Upper lobe of left lung (tissue), 6 donors: ENCODE measurements around the gene OR5B12. TPM values are rescaled to one million over a fixed set of nuclear protein-coding genes. Genes with fewer than 3 reads are reported as not detected.

ENCODE experiments used
- ATAC-seq, 2 donors: fragments of 200-7000 bp; cut with Tn5 transposase; one replicate each; pipeline ENCODE4 v1.9.1; 2022; ENCODE audit warnings: mild to moderate bottlenecking in 2 of 2, moderate library complexity in 2 of 2; ENCODE audit not compliant: low FRiP score in 2 of 2
- DNase-seq, 2 donors: peaks; one replicate each; pipeline ENCODE4 v3.0.0-alpha.2; 2019 to 2020
- H3K27ac ChIP-seq, 4 donors: fragments of 200-600 bp; sonication (generic); one replicate each; pipeline ENCODE4 v1.5.1; 2016 to 2019
- H3K27me3 ChIP-seq, 4 donors: fragments of 200-600 bp; sonication (generic); one replicate each; pipeline ENCODE4 v1.5.1; 2017 to 2019
- H3K36me3 ChIP-seq, 4 donors: fragments of 200-600 bp; sonication (generic); one replicate each; pipeline ENCODE4 v1.5.1; 2016 to 2019
- H3K4me1 ChIP-seq, 4 donors: fragments of 200-600 bp; sonication (generic); one replicate each; pipeline ENCODE4 v1.5.1; 2018 to 2019
- H3K4me3 ChIP-seq, 4 donors: fragments of 200-600 bp; sonication (generic); one replicate each; pipeline ENCODE4 v1.5.1; 2017 to 2019; ENCODE audit warnings: mild to moderate bottlenecking in 2 of 4, moderate library complexity in 1 of 4
- H3K9me3 ChIP-seq, 4 donors: fragments of 200-600 bp; sonication (generic); one replicate each; pipeline ENCODE4 v1.5.1; 2018 to 2019
- CTCF ChIP-seq, 6 experiments: fragments of 450-650 bp in 4 of 6; fragments of 200-600 bp in 2 of 6; sonication (generic) in 2 of 6; IDR thresholded peaks; one replicate each; pipeline ENCODE4 v1.5.1; 2016 to 2019; ENCODE audit warnings: antibody characterized with exemption in 6 of 6
- EP300 ChIP-seq, 4 donors: sonication (generic); formaldehyde crosslinking; IDR thresholded peaks; one replicate each; pipeline ENCODE4 v1.5.1; 2017; ENCODE audit warnings: antibody characterized with exemption in 4 of 4, control low read depth in 2 of 4
- POLR2A ChIP-seq, 4 donors: fragments of 450-650 bp; IDR thresholded peaks; one replicate each; pipeline ENCODE4 v1.5.1; 2016 to 2017; ENCODE audit warnings: antibody characterized with exemption in 4 of 4, mild to moderate bottlenecking in 2 of 4
- POLR2AphosphoS5 ChIP-seq, 2 donors: sonication (generic); formaldehyde crosslinking; IDR thresholded peaks; one replicate each; pipeline ENCODE4 v1.5.1; 2017; ENCODE audit warnings: antibody characterized with exemption in 2 of 2
- WGBS, 2 donors: methylation state at CpG; one replicate each; pipeline ENCODE4 v1.1.5; 2017 to 2018; 5-methylcytosine and 5-hydroxymethylcytosine counted together
- total RNA-seq, 6 donors: library from RNA; depleted of rRNA in 4 of 6; stranded (reverse); fragments of >200 nt in 4 of 6; gene quantifications; one replicate each; pipeline versions ENCODE4 v1.1.0 to v1.2.1, GENCODE V29; 2016 to 2021
- donor health status: DM: no; HTN: no; CAD: no; lungs with moderate emphysema.
- donor health status: DM: no; HTN: yes; CAD: no; lungs with severe emphysema.

OR5B12 gene
- total RNA-seq, 6 donors from 2014 or later: not detected

- Histone ChIP-seq H3K4me3 (no peak overlapping the region), H3K27ac (no peak overlapping the region), H3K36me3 (no peaks in the 10 kb centered on the region), H3K4me1 (no peaks in the 10 kb centered on the region), H3K9me3 (peaks cover 0 to 10% (median 8%) of the 10 kb centered on the region in 4 donors), H3K27me3 (no peaks in the 10 kb centered on the region)
- WGBS, 2 donors: 62 to 79% methylated on average over 1 of the region's 1 CpG
- ATAC-seq: no peak
- TF ChIP-seq EP300 (IDR thresholded peaks at IDR 0.05) (no peak), POLR2A (IDR thresholded peaks at IDR 0.05) (no peak), POLR2AphosphoS5 (IDR thresholded peaks at IDR 0.05) (no peak), CTCF (IDR thresholded peaks at IDR 0.05) (no peak)
- DNase-seq: no peak
Measured at GRCh38 chr11:58466293-58466692, 24.3 kb upstream of the OR5B12 start.

DNA sequence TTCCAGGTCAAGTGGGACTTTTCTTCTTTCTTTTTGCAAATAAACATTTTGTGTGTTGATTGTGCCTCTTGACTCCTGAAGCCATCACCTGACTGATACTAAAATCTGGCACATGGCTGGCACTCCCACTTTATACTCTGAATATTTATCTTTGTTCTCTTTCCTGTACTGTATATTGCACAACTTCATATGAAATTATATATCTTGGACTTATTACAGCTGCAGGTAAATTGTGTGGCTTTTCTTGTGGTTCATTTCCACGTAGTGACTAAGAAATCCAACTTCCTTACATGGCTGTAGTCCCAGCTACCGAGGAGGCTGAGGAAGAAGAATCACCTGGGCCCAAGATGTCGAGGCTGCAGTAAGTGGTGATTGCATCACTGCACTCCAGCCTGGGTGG is 23.7 kb upstream of the OR5B12 start:
- no peak for TF ChIP-seq POLR2A (IDR thresholded peaks at IDR 0.05)
- TF ChIP-seq CTCF (IDR thresholded peaks at IDR 0.05): no peak
- TF ChIP-seq EP300 (IDR thresholded peaks at IDR 0.05): no peak
- no peak for TF ChIP-seq POLR2AphosphoS5 (IDR thresholded peaks at IDR 0.05)
- H3K27me3 ChIP-seq: no peaks in the 10 kb centered on the region
- H3K4me1 ChIP-seq: no peaks in the 10 kb centered on the region
- no peak overlapping the region for H3K4me3 ChIP-seq
- H3K36me3 ChIP-seq: no peaks in the 10 kb centered on the region
- no peak for DNase-seq
- 41 to 54% methylated on average over 3 of the region's 3 CpGs for WGBS, 2 donors
- no peak for ATAC-seq
- H3K9me3 ChIP-seq: peaks cover 0 to 4% (median 2%) of the 10 kb centered on the region in 4 donors
- H3K27ac ChIP-seq: no peak overlapping the region

GRCh38 chr11:58451585-58451984 is 9.5 kb upstream of the OR5B12 start:
- 52 to 62% methylated on average over 3 of the region's 3 CpGs for WGBS, 2 donors
- ATAC-seq (no peak), DNase-seq (no peak)
- TF ChIP-seq POLR2AphosphoS5 (IDR thresholded peaks at IDR 0.05) (no peak), CTCF (IDR thresholded peaks at IDR 0.05) (no peak), EP300 (IDR thresholded peaks at IDR 0.05) (no peak), POLR2A (IDR thresholded peaks at IDR 0.05) (no peak)
- H3K36me3 ChIP-seq: no peaks in the 10 kb centered on the region
- no peaks in the 10 kb centered on the region for H3K4me1 ChIP-seq
- H3K9me3 ChIP-seq: no peaks in the 10 kb centered on the region
- no peak overlapping the region for H3K4me3 ChIP-seq
- H3K27me3 ChIP-seq: no peaks in the 10 kb centered on the region
- H3K27ac ChIP-seq: no peak overlapping the region

GRCh38 chr11:58446294-58446693 is 4.3 kb upstream of the OR5B12 start:
- Histone ChIP-seq H3K27me3 (no peaks in the 10 kb centered on the region), H3K27ac (no peak overlapping the region), H3K4me3 (no peak overlapping the region), H3K4me1 (no peaks in the 10 kb centered on the region), H3K36me3 (no peaks in the 10 kb centered on the region), H3K9me3 (peaks cover 0 to 24% (median 8%) of the 10 kb centered on the region in 4 donors)
- WGBS, 2 donors: 87 to 90% methylated on average over 5 to 6 of the region's 6 CpGs
- ATAC-seq: no peak
- no peak for DNase-seq
- TF ChIP-seq EP300 (IDR thresholded peaks at IDR 0.05): no peak

GRCh38 chr11:58444300-58444699 is 2.3 kb upstream of the OR5B12 start:
- TF ChIP-seq POLR2A (IDR thresholded peaks at IDR 0.05): no peak
- no peak for TF ChIP-seq POLR2AphosphoS5 (IDR thresholded peaks at IDR 0.05)
- TF ChIP-seq EP300 (IDR thresholded peaks at IDR 0.05): no peak
- no peak for TF ChIP-seq CTCF (IDR thresholded peaks at IDR 0.05)
- Histone ChIP-seq H3K4me1 (no peaks in the 10 kb centered on the region), H3K27me3 (no peaks in the 10 kb centered on the region), H3K9me3 (peaks cover 0 to 24% (median 8%) of the 10 kb centered on the region in 4 donors), H3K4me3 (no peak overlapping the region), H3K36me3 (no peaks in the 10 kb centered on the region), H3K27ac (no peak overlapping the region)
- ATAC-seq (peak in 1 of 2 donors; percentile 30), DNase-seq (no peak)
- 92 to 95% methylated on average over 2 of the region's 2 CpGs for WGBS, 2 donors
